ENCODE results near the gene SDK2.
"Not testable (repeated sequence)": the region's sequence is repeated elsewhere in the genome, so short reads cannot be mapped to it uniquely, and the experiment has no call there.

The SDK2 gene

DNA sequence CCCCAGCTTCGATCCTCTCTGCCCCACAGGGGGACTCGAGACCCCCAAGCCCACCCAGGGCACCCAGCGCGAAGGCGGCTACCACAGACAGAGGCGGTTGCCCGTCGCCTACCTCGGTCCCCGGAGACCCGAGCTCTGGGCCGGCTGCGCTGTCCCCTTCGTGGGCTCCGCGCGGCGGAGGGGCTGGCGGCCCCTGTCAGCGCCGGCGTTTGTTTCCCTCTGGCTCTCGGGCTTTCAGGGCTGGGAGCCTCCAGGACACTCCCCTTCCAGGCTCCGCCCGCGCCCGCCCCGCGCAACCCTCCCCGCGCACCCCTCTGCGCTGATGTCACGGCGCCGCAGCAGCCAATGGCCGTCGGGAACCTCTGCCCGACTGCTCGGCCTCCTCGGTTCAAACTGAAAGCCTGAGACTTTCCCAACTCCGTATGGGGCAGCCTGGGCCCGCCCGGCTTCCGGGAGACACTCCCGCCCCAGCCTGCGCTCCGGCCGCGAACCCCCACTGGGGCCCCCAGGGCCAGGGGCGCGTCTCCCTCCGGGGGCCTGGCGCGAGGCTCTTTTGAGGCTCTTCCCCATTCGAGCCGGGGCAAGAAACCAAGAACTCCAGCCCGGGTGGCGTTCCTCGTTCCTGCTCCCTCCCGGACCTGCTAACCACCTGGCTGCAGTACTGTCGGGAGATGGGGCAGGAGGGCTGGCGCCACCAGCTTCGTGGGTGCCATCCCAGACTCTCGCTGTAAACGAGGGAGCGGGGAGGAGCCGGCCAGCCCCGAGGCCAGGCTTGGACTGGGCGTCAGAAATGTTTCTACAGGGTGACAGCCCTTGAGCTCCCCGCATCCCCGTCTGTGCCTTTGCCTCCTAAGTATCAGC is 332.2 kb downstream of the SDK2 start, which contains the start of gene CDC42EP4:
TSS of gene CDC42EP4 (minus strand) at position 221 of the 861 bp plus-strand sequence. CDS start 25,501 bp downstream, outside the sequence.
- peak; percentile 95 for DNase-seq

DNA sequence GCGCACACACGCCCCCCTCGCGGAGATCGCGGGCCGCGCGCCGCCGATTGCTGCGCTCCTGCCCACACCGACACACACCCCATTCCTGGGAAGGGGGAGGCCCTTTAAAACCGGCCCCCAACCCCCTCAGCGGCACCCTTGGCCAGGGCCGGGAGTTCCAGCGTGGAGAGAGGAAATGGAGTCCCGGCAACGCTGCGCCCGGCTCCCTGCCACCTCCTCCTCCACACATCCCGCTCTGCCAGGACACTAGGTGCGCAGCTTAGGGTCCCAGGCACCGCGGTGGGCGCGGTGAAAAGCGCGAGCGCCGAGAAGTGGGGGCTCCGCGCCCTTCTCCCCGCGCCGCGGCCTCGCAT is 332.8 kb downstream of the SDK2 start:
- no peak for DNase-seq

DNA sequence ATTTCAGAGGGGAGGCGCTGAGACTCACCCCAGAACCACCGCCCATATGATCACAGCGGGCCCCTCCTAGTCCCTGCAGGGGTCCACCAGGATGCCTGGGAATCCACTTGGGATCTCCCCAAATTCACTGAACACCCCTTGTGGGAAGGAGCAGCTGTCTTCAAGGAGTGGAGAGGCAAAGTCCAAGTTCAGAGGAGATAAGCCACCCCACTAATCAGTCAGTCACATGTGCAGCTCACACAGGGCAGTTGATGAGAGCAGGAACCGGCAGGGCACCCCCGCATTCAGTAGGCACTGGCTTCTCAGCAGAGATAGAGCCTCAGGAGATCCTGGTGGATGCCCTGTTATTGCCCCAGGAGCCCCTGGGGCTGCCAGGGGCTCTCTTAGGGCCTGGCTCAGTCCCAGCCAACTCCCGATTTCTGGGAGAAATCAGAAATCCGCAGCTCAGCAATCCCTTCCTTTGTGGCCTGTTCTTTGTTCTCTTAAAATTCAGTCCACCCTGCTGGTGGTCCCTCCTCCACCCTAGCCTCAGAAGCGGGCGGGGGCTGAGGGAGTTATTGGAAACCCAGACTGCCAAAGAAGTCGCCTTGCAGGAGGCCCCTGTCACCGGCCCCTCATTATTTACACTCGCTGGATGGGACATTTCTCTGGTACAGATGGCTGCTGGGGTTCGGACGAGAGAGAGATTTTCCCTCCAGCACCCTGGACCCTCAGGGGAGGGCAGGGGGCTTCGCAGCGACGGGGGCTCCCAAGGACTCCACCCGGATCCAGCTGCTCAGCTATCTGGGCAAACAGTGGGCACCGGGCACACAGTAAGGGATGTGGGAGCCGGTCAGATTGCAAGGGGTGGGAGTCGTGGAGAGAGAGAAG is 334.3 kb downstream of the SDK2 start:
- DNase-seq, result no peak

DNA sequence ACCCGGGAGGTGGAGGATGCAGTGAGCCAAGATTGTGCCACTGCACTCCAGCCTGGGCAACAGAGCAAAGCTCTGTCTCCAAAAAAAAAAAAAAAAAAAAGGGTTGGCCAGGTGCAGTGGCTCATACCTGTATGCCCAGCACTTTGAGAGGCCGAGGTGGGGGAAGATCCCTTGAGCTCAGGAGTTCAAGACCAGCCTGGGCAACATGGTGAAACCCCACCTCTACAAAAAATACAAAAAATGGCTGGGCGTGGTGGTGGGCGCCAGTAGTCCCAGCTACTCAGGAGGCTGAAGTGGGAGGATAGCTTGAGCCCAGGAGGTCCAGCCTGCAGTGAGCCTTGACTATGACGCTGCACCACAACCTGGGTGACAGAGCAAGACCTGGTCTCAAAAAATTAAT is 335.3 kb downstream of the SDK2 start:
- not testable (repeated sequence) for DNase-seq

DNA sequence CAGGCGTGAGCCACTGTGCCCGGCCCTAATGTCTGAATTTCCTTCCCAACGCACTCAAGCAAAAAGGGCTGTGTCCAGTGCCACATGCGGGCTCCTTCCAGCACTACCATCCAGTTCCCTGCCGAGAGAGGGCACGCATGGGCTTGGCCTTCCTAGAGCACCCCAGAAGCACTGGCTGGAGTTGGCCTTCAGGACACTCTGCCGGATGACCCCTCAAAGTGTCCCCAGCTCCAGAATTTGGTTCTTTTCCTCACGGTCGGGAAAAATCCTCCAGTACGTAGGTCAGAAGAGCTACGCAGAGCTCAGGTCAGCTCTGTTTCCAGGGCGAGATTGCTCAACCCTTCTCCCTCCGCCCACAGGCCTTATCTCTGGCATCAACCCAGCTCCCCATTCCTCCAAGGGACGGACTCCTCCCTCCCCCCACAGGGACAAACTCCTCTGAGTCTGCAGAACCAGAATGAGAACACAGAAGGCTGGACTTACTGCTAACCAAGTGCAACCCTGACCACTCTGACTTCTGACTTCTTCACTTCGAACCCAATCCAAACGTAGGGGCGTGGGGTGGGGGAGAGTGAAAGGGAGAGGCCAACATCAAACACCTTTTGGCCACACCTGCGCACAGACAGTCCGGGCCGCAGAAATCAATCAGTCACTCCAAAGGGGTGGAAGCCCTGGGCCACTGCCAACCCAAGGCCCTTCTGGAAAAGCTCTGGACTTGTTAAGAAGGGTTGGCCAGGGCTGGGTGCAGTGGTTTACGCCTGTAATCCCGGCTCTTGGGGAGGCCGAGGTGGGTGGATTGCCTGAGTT is 336.0 kb downstream of the SDK2 start:
- no peak for DNase-seq

DNA sequence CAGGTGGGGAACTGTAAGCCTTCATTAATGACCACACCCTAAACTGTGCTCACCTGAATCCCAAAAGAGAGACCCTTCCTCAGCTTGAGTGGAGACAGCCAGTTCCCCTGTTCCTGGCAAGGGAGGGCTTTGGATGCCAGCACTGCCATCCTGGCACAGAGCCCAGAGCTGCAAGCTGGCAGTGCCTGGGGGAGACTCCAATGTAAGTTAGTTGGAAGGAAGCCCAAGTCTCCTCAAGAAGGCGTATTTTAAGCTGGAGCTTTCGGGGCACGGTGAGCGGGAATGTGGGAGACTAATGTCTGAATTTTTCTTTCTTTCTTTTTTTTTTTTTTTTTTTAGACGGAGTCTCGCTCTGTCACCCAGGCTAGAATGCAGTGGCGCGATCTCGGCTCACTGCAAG is 337.1 kb downstream of the SDK2 start:
- no peak for DNase-seq

DNA sequence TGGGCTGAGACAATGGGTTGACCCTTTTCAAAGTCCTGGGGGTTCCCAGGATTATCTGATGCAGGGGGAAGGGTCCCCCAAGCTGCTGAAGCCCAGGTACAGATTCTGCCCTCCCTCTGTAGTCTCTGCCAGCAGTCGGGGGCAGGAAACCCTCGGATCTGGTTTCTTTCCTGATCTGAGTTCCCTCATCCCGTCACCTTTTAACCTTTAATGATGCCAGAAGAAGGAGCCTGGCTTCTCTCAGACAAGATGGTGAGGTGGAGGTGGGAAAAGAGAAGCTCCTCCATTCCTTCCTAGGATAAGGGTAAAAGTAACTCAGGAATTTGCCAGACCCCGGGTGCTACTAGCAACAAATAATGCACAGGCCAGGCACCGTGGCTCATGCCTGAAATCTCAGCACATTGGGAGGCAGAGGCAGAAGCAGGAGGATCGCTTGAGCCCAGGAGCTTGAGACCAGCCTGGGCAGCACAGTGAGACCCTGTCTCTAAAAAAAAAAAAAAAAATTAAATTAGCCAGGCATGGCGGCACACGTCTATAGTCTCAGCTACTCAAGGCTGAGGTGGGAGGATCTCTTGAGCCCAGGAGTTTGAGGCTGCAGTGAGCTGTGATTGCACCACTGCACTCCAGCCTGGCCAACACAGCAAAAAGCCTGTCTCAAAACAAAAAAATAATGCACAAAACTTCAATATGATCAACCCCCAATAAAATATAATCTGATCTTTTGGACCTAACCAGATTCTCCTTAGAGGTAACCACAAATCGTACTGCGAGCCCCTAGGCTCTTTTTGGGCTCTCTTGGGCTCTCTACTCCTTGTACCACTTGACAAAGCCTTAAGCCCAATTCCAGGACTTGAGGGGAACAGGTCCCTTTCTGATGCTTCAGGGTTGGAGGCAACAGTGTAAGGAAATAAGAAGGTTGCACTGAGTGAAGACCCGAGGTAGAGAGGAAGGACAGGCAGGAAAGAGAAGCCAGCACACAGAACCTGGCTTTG is 338.1 kb downstream of the SDK2 start:
- no peak for DNase-seq

DNA sequence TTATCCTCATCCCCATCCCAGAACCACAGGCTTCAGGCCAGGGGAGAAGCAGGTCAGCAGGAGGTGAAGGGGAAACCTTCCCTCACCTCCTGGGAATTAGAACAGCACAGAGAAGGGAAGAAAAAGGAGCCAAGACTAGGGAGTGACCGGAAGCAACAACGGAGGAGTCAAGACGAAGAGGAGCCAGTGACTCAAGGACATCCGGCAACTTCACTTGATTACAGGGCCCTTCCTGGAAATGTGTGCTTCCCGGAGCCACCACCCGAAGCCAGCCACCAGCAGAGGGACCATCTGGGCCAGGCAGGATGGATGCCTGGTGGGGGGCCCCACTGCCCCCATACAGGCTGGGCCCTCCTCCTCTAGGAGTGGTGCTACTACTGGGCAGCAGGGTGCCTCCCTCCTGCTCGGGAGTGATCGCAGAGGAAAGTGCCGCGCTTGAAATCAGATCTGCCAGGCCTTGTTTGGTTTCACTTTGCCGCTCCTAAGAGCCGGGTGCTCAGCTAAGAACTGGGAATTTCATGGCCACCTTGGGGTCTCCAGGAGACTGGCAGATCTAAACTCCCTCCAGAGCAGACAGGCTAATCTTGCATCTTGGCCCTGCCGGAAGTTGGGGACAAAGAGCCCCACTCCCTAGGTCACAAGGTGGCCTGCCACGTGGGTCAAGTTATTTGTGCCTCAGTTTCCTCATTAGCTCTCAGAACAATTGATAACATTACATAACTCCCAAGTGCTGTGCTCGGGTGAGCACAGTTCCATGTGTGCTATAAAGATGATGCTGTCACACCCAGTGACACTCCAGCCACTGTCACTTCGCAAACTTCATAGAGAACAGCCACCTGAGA is 339.1 kb downstream of the SDK2 start:
- no peak for DNase-seq

DNA sequence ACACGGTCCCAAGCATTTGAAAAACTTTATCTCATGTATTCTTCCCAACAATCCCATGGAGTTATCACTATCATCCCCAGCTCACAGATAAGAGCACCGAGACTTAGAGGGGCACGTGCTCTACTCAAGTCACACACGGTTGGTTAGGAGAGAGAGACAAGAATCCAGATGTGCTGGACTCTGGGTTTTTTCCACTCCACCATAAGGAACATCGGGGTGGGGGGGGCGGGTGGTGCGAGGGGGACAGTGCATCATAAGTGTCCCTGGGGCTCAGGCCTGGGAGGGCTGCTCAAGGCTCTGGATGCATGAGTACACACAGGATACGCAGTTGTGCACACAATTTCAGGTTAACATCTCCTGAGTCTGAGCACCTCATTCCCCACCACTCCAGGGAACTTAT is 339.8 kb downstream of the SDK2 start:
- no peak for DNase-seq

DNA sequence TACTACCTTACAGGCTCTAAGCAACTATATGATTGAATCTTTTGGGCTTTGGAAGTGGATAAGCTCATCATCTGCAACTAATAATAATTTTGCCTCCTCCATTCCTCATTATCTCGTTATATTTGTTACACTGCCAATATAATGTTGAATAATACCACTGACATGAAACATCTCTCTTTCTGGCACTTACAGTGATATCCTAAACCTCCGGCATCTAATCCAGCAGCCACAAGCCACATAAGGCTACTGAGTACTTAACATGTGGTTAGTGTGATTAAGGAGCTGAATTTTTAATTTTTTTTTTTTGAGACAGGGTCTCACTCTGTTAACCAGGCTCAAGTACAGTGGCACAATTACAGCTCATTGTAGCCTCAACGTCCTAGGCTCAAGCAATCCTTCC is 342.1 kb downstream of the SDK2 start:
- DNase-seq, result no peak

DNA sequence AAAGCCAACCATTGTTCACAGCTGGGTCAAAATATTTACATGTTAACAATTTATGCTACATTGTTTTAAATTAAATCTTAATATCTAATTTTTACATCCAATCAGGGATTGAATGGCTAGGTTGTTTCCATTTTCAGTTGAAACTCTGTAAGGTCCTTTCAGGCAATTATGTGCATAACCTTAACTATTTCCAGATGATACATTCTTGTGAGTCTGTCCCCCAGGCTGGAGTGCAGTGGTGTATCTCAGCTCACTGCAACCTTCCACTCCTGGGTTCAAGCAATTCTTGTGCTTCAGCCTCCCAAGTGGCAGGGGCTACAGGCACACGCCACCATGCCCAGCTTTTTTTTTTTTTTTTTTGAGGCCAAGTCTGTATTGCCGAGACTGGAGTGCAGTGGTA is 342.9 kb downstream of the SDK2 start:
- no peak for DNase-seq

DNA sequence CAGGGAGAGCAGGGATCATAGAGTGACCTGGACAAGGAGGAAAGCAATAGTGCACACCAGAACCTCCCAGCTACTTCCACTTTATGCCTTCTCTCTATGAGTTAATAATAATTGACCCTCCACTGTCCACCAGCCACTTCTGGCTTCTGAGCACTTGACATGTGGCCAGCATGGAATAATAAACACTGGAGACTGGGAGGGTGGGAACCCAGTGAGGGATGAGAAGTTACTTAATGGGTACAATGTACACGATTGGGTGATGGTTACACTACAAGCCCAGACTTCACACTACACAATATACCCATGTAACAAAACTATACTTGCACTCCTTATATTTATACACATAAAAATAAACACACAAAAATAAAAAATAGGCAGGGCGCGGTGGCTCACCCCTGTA is 343.9 kb downstream of the SDK2 start:
- DNase-seq, result no peak

DNA sequence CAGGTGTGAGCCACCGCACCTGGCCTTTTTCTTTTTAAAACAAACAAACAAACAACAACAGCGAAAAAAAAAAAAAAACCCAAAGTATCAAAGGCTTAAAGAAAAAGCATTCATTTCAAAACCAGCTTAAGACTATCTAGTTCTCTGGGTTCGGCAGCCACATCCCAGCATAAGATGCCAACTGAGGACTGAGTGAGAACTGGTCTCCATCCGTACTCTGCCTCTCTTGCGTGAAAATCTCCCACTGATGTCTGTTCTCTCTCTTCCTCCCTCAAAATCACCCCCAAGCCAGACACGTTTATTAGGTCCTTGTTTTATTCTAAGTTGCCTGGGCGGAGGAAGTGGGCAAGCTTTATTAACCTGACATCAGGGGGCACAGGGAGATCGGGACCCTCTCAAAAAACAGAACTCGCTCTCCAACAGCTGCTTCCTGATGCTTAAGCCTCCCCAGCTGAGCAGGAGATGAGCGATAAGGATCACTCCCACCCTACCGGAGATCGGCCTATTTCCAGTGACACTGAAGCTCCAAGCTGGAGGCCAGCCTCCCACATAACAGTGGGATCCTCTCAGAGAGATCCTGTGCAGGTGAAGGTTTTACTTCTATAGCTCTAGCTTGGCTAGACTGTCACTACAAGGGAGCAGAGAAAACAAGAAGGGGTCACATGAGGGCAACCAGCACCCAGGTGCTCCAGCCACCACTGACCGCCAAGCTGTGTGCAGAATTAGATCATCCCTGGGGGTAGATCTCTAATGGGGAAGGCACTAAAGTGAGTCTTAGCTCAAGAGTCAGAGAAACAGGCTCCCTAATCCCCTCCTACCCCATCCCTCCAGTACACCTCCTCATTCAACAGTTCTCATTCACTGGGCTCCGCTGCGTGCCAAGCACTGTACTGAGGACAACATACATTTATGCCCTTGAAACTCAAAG is 346.0 kb downstream of the SDK2 start:
- no peak for DNase-seq

DNA sequence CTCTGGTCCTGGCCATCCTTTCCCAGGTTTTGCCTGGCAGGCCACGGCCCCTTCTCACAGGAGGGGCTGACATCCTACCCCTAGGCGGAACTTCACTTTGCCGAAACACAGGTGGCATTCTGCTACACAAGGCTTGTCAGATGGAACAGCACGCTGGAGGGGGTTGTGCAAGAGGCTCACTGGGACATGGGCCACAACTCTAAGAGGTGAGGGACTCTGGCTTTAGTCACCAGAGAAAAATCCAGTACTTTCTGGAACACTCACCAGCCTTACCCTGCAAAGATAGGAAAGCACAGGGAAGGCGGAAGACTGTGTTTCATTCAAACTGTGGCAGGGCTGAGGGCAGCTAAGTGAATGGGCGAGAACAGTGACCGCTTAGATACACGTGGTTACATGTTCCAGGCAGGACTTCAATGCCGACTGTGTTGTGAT is 350.7 kb downstream of the SDK2 start:
- no peak for DNase-seq

DNA sequence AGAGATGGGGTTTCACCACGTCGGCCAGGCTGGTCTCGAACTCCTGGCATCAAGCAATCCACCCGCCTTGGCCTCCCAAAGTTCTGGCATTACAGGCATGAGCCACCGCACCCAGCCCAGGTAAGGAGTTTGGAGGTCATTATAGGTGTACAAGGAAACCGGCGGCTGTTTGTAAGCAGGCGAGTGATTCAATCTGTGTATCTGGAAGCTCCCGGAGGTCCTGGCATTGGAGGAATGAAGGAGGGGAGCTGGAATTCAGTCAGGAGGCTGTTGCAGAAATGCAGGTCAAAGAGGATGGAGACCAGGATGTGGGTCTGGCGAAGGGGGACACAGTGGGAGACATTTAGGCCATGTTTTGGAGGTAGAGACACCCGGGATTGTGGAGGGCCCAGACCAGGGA is 351.2 kb downstream of the SDK2 start:
- DNase-seq, result no peak

DNA sequence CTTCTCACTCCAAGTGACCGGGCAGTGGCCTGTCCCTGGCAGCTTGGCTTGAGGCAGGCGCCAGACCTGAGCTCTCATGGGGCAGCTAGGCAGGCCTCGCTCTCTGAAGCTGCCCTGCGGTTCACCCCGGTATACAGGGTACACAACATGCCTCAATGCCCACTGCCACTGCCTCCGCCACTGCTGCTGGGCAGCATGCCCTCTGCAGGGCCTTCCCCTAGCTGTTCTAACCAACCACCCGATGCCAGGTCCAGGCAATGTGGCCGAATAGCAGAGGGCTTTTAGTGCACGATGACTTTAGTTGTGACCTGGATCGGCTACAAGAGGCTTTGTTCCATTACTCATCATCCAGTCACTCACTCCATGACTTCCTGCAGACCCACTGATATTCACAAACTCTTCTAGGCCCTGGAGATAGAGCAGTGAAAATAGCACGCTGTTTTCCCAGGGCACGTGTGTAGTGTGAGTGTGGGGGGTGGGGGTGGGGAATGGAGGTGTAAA is 352.2 kb downstream of the SDK2 start:
- no peak for DNase-seq

DNA sequence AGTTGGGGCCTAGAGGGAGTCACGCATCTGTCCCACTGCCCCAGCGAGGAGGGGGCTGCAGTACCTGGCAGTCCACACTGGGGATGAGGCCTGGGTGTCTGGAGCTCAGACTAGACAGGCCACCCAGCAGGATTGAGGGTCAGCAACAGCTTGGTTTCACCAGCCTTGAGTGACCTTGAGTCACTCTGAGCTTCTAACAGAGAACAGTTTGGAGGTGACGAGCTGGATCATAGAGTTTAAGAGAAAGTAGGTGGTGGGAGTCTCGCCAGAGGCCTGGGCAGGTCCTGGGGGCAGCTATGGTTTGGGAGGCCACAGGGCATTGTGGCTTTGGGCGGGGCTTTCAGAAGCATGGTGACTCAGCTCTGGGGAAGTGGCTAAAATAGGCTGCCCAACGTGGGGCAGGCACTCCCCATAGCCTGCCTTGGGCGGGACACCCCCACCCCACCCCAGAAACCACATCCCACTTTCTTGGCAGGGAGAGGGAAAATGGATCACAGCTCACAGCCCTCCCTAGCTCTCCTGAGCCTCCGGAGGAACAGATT is 352.9 kb downstream of the SDK2 start:
- no peak for DNase-seq

DNA sequence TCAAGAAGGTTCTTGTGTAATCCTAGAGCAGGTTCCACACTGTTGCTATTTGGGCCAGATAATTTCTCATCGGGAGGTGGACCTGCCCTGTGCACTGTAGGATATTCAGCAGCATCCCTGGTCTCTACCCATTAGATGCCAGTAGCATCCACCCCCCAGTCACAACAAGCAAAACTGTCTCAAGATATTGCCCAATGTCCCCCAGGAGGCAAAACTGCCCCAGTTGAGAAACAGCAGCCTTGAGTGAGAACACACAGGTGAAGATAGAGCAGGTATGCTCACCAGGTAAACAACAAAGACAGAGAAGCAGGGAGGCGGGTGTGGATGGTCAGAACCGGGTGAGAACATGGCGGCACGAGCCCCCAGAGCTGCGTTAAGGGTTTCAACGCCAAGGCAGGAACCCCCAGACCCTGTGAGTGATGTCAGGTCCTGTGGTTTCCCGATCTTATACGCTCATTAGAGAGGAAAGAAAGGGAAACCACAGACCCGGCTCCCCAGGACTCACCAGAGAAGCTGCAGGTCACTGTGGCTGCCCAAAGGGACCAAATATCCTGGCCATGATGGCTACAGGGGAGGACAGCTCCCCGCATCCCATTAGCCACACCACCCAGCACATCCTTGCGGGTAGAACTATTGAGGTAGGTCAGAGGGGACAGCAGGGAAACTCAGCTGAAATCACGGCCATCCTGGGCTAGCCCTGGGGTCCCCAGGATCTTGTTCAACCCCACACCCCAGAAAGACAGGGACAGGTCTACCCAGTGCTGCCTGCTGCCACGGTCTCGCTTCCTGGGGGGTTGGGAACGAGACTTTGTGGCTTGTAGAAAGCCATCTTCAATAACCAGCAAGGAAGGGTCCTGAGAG is 353.6 kb downstream of the SDK2 start:
- no peak for DNase-seq
